Spinal cord (tissue), 10 donors: ENCODE data around the gene SLK. TPM values are rescaled to one million over a fixed set of nuclear protein-coding genes. Genes with fewer than 3 reads are reported as not detected.

Experiments used
- DNase-seq, 6 donors: peaks; one replicate each; pipeline versions ENCODE4 v3.0.0 to v3.0.0-alpha.2; 2013 to 2015; ENCODE audit warnings: low spot score in 6 of 6, low read depth in 4 of 6
- H3K27ac ChIP-seq: one replicate; pipeline ENCODE4 v1.5.1; 2013; ENCODE audit warnings: low read depth, low read length, control low read depth
- H3K27me3 ChIP-seq: one replicate; pipeline ENCODE4 v1.6.1; 2013; ENCODE audit warnings: low read length; ENCODE audit not compliant: control insufficient read depth, insufficient read depth
- H3K36me3 ChIP-seq: one replicate; pipeline ENCODE4 v1.6.1; 2013; ENCODE audit warnings: low read length; ENCODE audit not compliant: control insufficient read depth, insufficient read depth
- H3K4me1 ChIP-seq: one replicate; pipeline ENCODE4 v1.6.1; 2013; ENCODE audit warnings: low read length; ENCODE audit not compliant: control insufficient read depth, insufficient read depth
- H3K4me3 ChIP-seq: one replicate; pipeline ENCODE4 v1.5.1; 2013; ENCODE audit warnings: low read depth, low read length, control low read depth
- H3K9me3 ChIP-seq: one replicate; pipeline ENCODE4 v1.6.1; 2013; ENCODE audit warnings: low read length; ENCODE audit not compliant: control insufficient read depth, insufficient read depth
- WGBS: methylation state at CpG from one replicate; pipeline ENCODE4 v1.1.5; 2013; ENCODE audit warnings: missing lambda C conversion rate; ENCODE audit not compliant: insufficient coverage; 5-methylcytosine and 5-hydroxymethylcytosine counted together
- polyA plus RNA-seq, 2 donors: library from polyadenylated mRNA; unstranded; fragments of 120-200 nt; gene quantifications; one replicate each; pipeline ENCODE4 v1.2.1, GENCODE V29; 2013; ENCODE audit not compliant: insufficient read length in 2 of 2
- total RNA-seq, 2 donors: library from RNA; depleted of rRNA in 1 of 2; stranded (reverse); fragments of 120-200 nt in 1 of 2; fragments of >200 nt in 1 of 2; gene quantifications; one replicate each; pipeline versions ENCODE4 v1.2.3 to v1.2.4, GENCODE V29; 2013 to 2014
- donor health status: healthy.

The SLK gene
- total and polyA plus RNA-seq, 4 donors: 15.1 to 65.5 (median 37.6) TPM

DNA sequence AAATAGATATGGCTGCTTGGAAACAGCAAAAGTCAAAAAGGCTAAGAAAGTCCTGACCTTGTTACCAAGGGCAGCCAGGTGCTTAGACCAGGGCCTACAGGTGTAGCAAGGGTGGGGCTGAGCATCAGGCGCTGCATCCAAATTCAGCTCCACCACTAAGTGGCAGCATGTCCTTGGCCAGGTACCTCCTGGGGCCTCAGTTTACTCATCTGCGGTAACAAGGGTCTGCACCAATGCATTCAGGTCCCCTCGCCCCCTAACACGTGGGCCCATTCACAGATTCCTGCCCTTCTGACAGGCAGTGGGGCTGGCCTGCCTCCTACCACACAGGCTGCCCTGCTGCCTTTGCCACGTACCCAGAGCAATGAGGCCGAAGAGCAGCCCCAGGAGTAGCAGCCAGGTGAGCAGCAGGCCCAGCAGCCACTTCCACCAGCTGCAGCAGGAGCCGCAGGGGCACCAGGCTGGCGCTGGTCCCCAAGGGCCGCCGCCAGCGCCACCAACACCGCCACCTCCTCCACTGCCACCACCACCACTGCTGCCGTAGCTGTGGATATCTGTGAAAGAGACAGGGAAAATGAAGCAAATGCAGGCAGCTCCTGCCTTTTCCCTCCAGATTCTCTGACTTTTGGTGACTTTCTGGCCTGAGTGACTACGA is 89.8 kb downstream of the SLK start:
- H3K36me3 ChIP-seq: no peaks in the 10 kb centered on the region
- 83% methylated on average over 8 of the region's 14 CpGs for WGBS

GRCh38 chr10:104057717-104058116 is 90.8 kb downstream of the SLK start:
- 78% methylated on average over 2 of the region's 6 CpGs for WGBS

More for the DNA sequence above, 89.8 kb downstream of the SLK start:
- no peaks in the 10 kb centered on the region for H3K27me3 ChIP-seq
- peaks cover 3% of the 10 kb centered on the region for H3K4me1 ChIP-seq
- no peak for DNase-seq
- H3K4me3 ChIP-seq: no peak overlapping the region
- no peaks in the 10 kb centered on the region for H3K9me3 ChIP-seq
- no peak overlapping the region for H3K27ac ChIP-seq

DNA sequence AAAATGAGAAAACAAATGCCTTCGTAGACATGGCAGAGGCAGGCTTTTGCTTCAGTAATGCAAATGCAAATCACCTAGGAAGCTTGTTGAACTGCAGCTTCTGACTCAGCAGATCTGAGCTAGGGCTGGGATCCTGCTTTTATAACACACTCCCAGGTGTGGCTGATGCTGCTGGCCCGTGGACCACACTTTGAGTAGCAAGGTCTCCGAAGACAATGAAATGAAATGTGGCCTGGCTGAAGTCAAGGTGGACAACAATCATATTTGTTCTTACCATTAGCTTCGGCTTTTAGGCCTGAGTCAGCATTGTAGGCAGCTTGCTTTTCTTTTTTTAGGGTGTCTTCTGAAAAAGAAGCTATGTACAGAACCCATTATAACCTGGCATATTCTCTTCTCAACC is 92.4 kb downstream of the SLK start:
- Histone ChIP-seq H3K9me3 (no peaks in the 10 kb centered on the region), H3K36me3 (no peaks in the 10 kb centered on the region), H3K4me1 (peaks cover 3% of the 10 kb centered on the region), H3K27me3 (no peaks in the 10 kb centered on the region), H3K27ac (no peak overlapping the region), H3K4me3 (no peak overlapping the region)
- 50% methylated on average over 1 of the region's 4 CpGs for WGBS
- no peak for DNase-seq

More at GRCh38 chr10:104057717-104058116, 90.8 kb downstream of the SLK start:
- Histone ChIP-seq H3K4me3 (no peak overlapping the region), H3K27ac (no peak overlapping the region), H3K36me3 (no peaks in the 10 kb centered on the region), H3K9me3 (no peaks in the 10 kb centered on the region), H3K4me1 (peaks cover 3% of the 10 kb centered on the region), H3K27me3 (no peaks in the 10 kb centered on the region)
- no peak for DNase-seq

DNA sequence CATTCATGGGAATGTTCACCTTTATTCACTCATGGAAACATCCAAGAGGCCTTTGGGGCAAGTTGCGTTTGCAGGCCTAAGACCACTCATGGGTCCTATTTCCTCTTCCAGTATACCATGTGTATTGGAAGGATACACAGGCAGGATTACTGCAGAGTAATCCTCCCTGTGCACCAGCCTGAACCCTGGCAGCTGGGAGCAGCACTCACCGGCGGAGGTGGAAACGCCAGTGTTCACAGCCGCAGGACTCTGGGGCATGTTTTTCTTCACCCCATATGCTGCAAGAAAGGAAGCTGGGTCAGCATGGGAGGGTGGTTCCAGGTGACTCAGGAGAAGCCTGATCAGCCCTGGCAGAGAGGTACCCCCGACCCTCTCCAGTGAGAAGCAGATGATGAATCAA is 94.3 kb downstream of the SLK start:
- no peaks in the 10 kb centered on the region for H3K9me3 ChIP-seq
- no peaks in the 10 kb centered on the region for H3K27me3 ChIP-seq
- H3K36me3 ChIP-seq: no peaks in the 10 kb centered on the region
- no peak overlapping the region for H3K27ac ChIP-seq
- DNase-seq: no peak
- H3K4me3 ChIP-seq: no peak overlapping the region
- no peaks in the 10 kb centered on the region for H3K4me1 ChIP-seq
- 93% methylated on average over 2 of the region's 6 CpGs for WGBS

GRCh38 chr10:104065748-104066147 is 98.8 kb downstream of the SLK start:
- Histone ChIP-seq H3K9me3 (no peaks in the 10 kb centered on the region), H3K36me3 (no peaks in the 10 kb centered on the region), H3K27me3 (no peaks in the 10 kb centered on the region), H3K4me3 (no peak overlapping the region), H3K27ac (no peak overlapping the region), H3K4me1 (peaks cover 4% of the 10 kb centered on the region)
- no peak for DNase-seq
- WGBS: no CpG with 5 or more reads among the region's 1 CpG

GRCh38 chr10:104066945-104067344 is 100.0 kb downstream of the SLK start:
- H3K27me3 ChIP-seq: no peaks in the 10 kb centered on the region
- no peak for DNase-seq
- peaks cover 4% of the 10 kb centered on the region for H3K4me1 ChIP-seq
- no peaks in the 10 kb centered on the region for H3K9me3 ChIP-seq
- H3K4me3 ChIP-seq: no peak overlapping the region
- WGBS: 80% methylated on average over 2 of the region's 7 CpGs
- no peak overlapping the region for H3K27ac ChIP-seq
- no peaks in the 10 kb centered on the region for H3K36me3 ChIP-seq

GRCh38 chr10:104067525-104067924 is 100.6 kb downstream of the SLK start:
- Histone ChIP-seq H3K27me3 (no peaks in the 10 kb centered on the region), H3K9me3 (no peaks in the 10 kb centered on the region), H3K27ac (no peak overlapping the region), H3K36me3 (no peaks in the 10 kb centered on the region), H3K4me3 (no peak overlapping the region), H3K4me1 (peaks cover 4% of the 10 kb centered on the region)
- 34% methylated on average over 12 of the region's 12 CpGs for WGBS
- peak in 2 of 6 donors; percentile 6 to 27 for DNase-seq

DNA sequence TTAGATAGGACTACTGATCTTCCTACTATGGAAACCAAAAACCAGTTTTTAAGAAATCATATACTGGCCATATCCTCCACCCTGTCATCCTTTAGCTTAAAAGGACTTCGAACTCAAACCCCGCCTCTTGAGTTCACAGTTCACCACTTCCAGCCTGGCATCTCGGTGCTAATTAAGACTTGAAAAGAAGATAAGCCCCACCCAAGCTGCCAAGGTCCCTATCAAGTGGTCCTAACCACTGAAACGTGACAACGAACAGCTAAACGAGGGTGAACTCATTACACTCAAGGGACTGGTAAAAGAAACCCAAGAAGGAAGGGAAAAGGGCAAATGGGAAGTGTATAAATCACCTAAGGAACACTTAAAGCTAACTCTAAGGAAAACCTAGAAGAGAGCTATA is 102.7 kb downstream of the SLK start:
- Histone ChIP-seq H3K36me3 (no peaks in the 10 kb centered on the region), H3K27ac (no peak overlapping the region), H3K9me3 (no peaks in the 10 kb centered on the region), H3K27me3 (no peaks in the 10 kb centered on the region), H3K4me3 (no peak overlapping the region), H3K4me1 (peaks cover 4% of the 10 kb centered on the region)
- 71% methylated on average over 3 of the region's 6 CpGs for WGBS
- no peak for DNase-seq

DNA sequence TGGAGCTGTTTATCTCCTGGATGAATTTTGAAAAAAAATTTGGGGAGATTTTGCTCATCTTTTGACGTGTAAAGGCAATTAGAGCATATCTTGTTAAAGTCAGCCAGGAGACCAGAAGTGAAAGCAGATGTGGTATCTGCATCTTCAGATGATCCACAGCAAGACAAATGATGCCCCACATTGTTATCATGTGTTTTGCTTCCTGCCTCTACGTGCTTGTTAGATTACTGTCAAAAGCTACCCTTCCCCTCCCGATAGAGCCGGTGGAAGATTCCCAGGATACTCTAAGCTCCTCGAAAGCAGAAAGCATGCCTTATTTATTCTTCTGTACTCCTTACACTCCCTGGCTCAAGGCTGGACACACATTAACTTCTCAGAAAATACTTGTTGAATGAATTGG is 105.8 kb downstream of the SLK start:
- no peak for DNase-seq
- Histone ChIP-seq H3K4me3 (no peak overlapping the region), H3K27me3 (no peaks in the 10 kb centered on the region), H3K27ac (no peak overlapping the region), H3K36me3 (no peaks in the 10 kb centered on the region), H3K9me3 (no peaks in the 10 kb centered on the region), H3K4me1 (peaks cover 16% of the 10 kb centered on the region)
- WGBS: 72% methylated on average over 3 of the region's 5 CpGs

- no peak overlapping the region for H3K27ac ChIP-seq
- no peaks in the 10 kb centered on the region for H3K36me3 ChIP-seq
- H3K4me3 ChIP-seq: no peak overlapping the region
- DNase-seq: no peak
- WGBS: 95% methylated on average over 6 of the region's 6 CpGs
- peaks cover 17% of the 10 kb centered on the region for H3K4me1 ChIP-seq
- no peaks in the 10 kb centered on the region for H3K27me3 ChIP-seq
- H3K9me3 ChIP-seq: no peaks in the 10 kb centered on the region
Observed at GRCh38 chr10:104074505-104074904, 107.6 kb downstream of the SLK start.
